Ovary (tissue), 9 donors: ENCODE data around the gene CASTOR1. TPM values are rescaled to one million over a fixed set of nuclear protein-coding genes. Genes with fewer than 3 reads are reported as not detected.
A peak's percentile ranks its signal among the peaks of the same experiment; 100 is the strongest.

ENCODE experiments used
- DNase-seq, 5 donors: peaks; one replicate each; pipeline ENCODE4 v3.0.0-alpha.2; 2019 to 2020
- H3K27ac ChIP-seq, 2 donors: fragments of 200-600 bp; one replicate each; pipeline versions ENCODE4 v1.5.1 to v1.8.0; 2019 to 2022
- H3K27me3 ChIP-seq: fragments of 200-600 bp; one replicate; pipeline ENCODE4 v1.8.0; 2022
- H3K36me3 ChIP-seq: fragments of 200-600 bp; sonication (generic); one replicate; pipeline ENCODE4 v1.5.1; 2019
- H3K4me1 ChIP-seq: one replicate; pipeline ENCODE4 v1.8.1; 2013; ENCODE audit warnings: mild to moderate bottlenecking, moderate library complexity; ENCODE audit not compliant: insufficient read depth
- H3K4me3 ChIP-seq: fragments of 200-600 bp; sonication (generic); one replicate; pipeline ENCODE4 v1.5.1; 2017
- H3K9me3 ChIP-seq, 2 donors: fragments of 200-600 bp in 1 of 2; sonication (generic) in 1 of 2; one replicate each; pipeline versions ENCODE4 v1.5.1 to v1.8.1; 2013 to 2019; ENCODE audit warnings: mild to moderate bottlenecking in 1 of 2, moderate library complexity in 1 of 2
- CTCF ChIP-seq, 3 donors: fragments of 450-650 bp in 2 of 3; fragments of 200-600 bp in 1 of 3; IDR thresholded peaks; one replicate each; pipeline versions ENCODE4 v1.5.1 to v1.8.0; 2016 to 2022; ENCODE audit warnings: antibody characterized with exemption in 3 of 3, mild to moderate bottlenecking in 1 of 3
- EP300 ChIP-seq: sonication (generic); formaldehyde crosslinking; IDR thresholded peaks from one replicate; pipeline ENCODE4 v1.6.1; 2017; ENCODE audit warnings: antibody characterized with exemption
- POLR2A ChIP-seq: fragments of 450-650 bp; IDR thresholded peaks from one replicate; pipeline ENCODE4 v1.6.1; 2017; ENCODE audit warnings: antibody characterized with exemption, mild to moderate bottlenecking, moderate library complexity
- WGBS, 3 donors: extraction: QIAGEN DNeasy Blood & Tissue Kit in 1 of 3; methylation state at CpG; one replicate each; pipeline versions ENCODE4 v1.1.5 to v1.1.7; 2013 to 2017; 5-methylcytosine and 5-hydroxymethylcytosine counted together
- intact Hi-C, 4 donors: fragments of 100-400 bp; cut with DNase I; formaldehyde crosslinking; loops; one replicate each; pipeline versions ENCODE4 v1.11.0 to v1.15.1; 2022 to 2023
- polyA plus RNA-seq, 2 donors: library from polyadenylated mRNA; stranded (reverse); fragments of 200-250 nt in 1 of 2; fragments of 350-450 nt in 1 of 2; fragmentation: Illumina TruSeq in 1 of 2; extraction: RNeasy Lipid Tissue Mini Kit (QIAGEN cat#74804) in 1 of 2; gene quantifications; one replicate each; pipeline ENCODE4 v1.2.3, GENCODE V29; 2013 to 2014
- total RNA-seq, 7 donors: library from RNA; depleted of rRNA in 2 of 7; stranded (reverse); fragments of >200 nt in 2 of 7; fragmentation: NEBNext Ultra II Directional in 3 of 7; extraction: Animal tissue kit (Norgen Biotek cat#: 25700) in 3 of 7; gene quantifications; one replicate each; pipeline versions ENCODE4 v1.1.0 to v1.2.4, GENCODE V29; 2016 to 2023
- donor health status: DM: no; HTN: no; CAD: no; lungs with moderate emphysema.
- donor health status: DM: no; HTN: no; CAD: no.
- donor health status: Bipolar disorder and iron deficiency.
- donor health status: DM: yes; HTN: yes; CAD: no.
- donor health status: DM: no; HTN: no; CAD: no.
- donor health status: DM: yes; HTN: yes; CAD: no.

CASTOR1 gene
- total and polyA plus RNA-seq, 9 donors: 3.1 to 31.2 (median 20.6) TPM

- DNase-seq: no peak
- H3K27ac ChIP-seq: no peak overlapping the region
- intact Hi-C loops: no loop called here
- no peak overlapping the region for H3K4me3 ChIP-seq
- TF ChIP-seq POLR2A (no peak), EP300 (no peak), CTCF (IDR thresholded peaks at IDR 0.05) (no peak)
- H3K4me1 ChIP-seq: peaks cover 9% of the 10 kb centered on the region
- no peaks in the 10 kb centered on the region for H3K9me3 ChIP-seq
- no peaks in the 10 kb centered on the region for H3K36me3 ChIP-seq
- WGBS, 3 donors: 66 to 78% (median 70%) methylated on average over 7 of the region's 7 CpGs
- no peaks in the 10 kb centered on the region for H3K27me3 ChIP-seq
Observed at GRCh38 chr22:30295576-30295975, 6.3 kb upstream of the CASTOR1 start.

GRCh38 chr22:30294830-30295229 is 5.5 kb upstream of the CASTOR1 start:
- intact Hi-C loops: no loop called here
- 88 to 90% (median 88%) methylated on average over 8 to 11 of the region's 11 CpGs for WGBS, 3 donors
- TF ChIP-seq POLR2A: no peak
- Histone ChIP-seq H3K4me3 (no peak overlapping the region), H3K9me3 (no peaks in the 10 kb centered on the region), H3K27ac (no peak overlapping the region), H3K27me3 (no peaks in the 10 kb centered on the region), H3K36me3 (no peaks in the 10 kb centered on the region), H3K4me1 (peaks cover 15% of the 10 kb centered on the region)
- no peak for DNase-seq

DNA sequence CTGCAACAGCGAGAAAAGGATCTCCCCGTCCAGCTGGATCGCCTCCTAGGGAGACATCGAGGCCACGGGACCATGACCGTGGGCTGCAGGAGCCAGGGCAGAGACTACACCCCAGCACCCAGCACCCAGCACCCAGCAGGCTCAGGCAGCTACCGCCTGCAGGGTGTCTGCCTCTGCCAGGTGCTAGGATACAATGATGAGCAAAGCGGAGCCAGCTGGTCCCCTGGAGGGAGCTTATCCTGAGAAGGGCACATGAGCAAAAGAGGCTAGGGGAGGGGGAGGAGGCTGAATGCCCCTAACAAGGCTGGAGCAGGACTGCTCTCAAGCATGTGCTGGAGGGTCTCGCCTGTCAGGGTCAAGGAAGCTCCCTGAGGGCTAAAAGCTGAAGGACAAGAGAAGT is 4.8 kb upstream of the CASTOR1 start:
- peaks cover 15% of the 10 kb centered on the region for H3K4me1 ChIP-seq
- 89 to 95% (median 95%) methylated on average over 9 of the region's 9 CpGs for WGBS, 3 donors
- DNase-seq: no peak
- TF ChIP-seq EP300 (no peak), CTCF (IDR thresholded peaks at IDR 0.05) (no peak), POLR2A (no peak)
- no peaks in the 10 kb centered on the region for H3K9me3 ChIP-seq
- H3K4me3 ChIP-seq: no peak overlapping the region
- no peak overlapping the region for H3K27ac ChIP-seq
- no peaks in the 10 kb centered on the region for H3K27me3 ChIP-seq
- no peaks in the 10 kb centered on the region for H3K36me3 ChIP-seq
- intact Hi-C loops: no loop called here

DNA sequence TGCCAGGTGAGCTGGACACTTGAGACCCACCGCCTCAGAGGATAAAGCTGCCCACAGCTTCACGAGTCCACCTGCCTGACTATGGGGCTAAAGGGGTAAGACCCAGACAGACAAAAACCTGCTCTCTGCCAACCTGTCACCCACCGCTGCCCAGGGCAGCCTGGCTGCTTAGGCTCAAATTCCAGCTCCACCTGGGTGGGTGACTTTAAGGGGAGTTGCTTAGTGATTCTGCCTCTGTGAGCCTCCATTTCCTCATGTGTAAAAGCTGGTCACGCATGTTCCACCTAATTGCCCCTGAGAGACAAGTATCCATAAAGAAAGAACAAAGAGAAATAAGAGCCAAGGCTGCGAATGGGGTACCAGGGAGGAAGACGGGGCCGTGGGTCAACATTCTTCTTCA is 3.7 kb upstream of the CASTOR1 start:
- H3K36me3 ChIP-seq: no peaks in the 10 kb centered on the region
- no peak for TF ChIP-seq CTCF (IDR thresholded peaks at IDR 0.05)
- TF ChIP-seq POLR2A: no peak
- TF ChIP-seq EP300: no peak
- WGBS, 3 donors: 91 to 94% (median 92%) methylated on average over 7 of the region's 7 CpGs
- intact Hi-C loops: no loop called here
- H3K4me1 ChIP-seq: peaks cover 15% of the 10 kb centered on the region
- H3K9me3 ChIP-seq: no peaks in the 10 kb centered on the region
- H3K27me3 ChIP-seq: no peaks in the 10 kb centered on the region
- no peak for DNase-seq
- H3K4me3 ChIP-seq: no peak overlapping the region
- no peak overlapping the region for H3K27ac ChIP-seq

DNA sequence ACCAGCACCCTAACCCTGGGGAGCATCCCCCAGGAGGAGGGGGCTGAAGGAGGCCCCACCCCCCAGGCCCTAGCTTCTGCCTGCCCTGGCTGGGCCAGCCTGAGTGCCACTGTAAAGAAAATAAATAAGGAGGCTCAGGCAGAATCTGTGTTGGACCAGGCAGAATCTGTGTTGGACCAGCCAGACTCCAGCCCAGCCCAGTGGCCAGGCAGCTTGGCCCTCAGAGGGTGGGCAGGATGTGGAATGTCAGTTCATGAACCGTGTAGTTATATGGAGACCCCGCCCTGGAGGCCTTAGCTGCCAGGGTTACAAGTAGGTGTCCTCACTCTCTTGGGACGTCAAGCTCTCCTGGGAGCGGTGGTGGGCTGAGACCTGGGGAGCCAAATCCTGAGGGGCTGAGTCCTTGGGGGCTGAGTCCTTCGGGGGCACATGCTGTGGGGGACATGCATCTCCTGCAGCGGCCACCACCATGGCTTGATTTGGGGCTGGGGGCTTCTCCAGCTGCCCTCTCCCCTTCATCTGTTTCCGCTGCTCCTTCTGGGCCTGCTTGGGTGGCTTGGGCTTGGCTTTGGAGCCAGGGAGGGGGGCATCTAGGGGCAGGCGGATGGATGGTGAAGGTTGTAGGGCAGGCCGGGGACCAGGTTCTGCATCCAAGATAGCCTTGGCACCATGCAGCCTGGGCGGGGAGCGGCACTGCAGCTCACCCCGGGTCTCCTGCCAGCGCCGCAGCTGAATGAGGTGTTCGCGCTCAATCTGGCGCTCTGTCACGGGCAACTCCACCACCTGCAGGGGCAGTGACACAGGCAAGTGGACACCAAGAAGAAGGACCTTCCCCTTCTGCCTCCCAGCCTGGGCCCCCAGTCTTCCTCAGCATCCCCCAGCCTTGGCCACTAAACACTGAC is 3.0 kb upstream of the CASTOR1 start:
- intact Hi-C loops: no loop called here
- 91 to 92% (median 91%) methylated on average over 18 of the region's 18 CpGs for WGBS, 3 donors
- TF ChIP-seq EP300 (no peak), CTCF (IDR thresholded peaks at IDR 0.05) (no peak), POLR2A (no peak)
- H3K9me3 ChIP-seq: no peaks in the 10 kb centered on the region
- peak in 1 of 5 donors; percentile 46 for DNase-seq
- peaks cover 15% of the 10 kb centered on the region for H3K4me1 ChIP-seq
- H3K36me3 ChIP-seq: no peaks in the 10 kb centered on the region
- H3K4me3 ChIP-seq: no peak overlapping the region
- H3K27ac ChIP-seq: peak overlapping the region; percentile 83 to 87
- H3K27me3 ChIP-seq: no peaks in the 10 kb centered on the region
